Activated T-cell treated with anti-CD3 and anti-CD28 coated beads for 4 hours (primary cell): Measurements from ENCODE around the gene BMP2.

Source experiments
- DNase-seq: peaks from one replicate; pipeline ENCODE4 v3.0.0-alpha.2; 2020

Gene BMP2

DNA sequence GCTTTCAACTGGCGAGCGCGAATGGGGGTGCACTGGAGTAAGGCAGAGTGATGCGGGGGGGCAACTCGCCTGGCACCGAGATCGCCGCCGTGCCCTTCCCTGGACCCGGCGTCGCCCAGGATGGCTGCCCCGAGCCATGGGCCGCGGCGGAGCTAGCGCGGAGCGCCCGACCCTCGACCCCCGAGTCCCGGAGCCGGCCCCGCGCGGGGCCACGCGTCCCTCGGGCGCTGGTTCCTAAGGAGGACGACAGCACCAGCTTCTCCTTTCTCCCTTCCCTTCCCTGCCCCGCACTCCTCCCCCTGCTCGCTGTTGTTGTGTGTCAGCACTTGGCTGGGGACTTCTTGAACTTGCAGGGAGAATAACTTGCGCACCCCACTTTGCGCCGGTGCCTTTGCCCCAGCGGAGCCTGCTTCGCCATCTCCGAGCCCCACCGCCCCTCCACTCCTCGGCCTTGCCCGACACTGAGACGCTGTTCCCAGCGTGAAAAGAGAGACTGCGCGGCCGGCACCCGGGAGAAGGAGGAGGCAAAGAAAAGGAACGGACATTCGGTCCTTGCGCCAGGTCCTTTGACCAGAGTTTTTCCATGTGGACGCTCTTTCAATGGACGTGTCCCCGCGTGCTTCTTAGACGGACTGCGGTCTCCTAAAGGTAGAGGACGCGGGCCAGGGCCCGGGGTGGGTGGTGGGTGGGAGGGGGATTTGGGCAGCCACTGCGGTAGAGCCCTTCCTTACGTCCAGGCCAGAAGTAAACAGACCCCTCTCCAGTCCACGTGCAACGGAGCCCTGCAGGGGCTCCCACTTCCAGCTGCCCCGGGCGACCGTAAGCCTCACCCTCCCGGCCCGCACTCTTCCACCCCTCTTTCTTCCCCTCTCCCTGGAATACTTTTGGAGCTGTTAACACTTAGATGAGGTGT lies 998 bp downstream of the BMP2 start:
- DNase-seq = no peak

DNA sequence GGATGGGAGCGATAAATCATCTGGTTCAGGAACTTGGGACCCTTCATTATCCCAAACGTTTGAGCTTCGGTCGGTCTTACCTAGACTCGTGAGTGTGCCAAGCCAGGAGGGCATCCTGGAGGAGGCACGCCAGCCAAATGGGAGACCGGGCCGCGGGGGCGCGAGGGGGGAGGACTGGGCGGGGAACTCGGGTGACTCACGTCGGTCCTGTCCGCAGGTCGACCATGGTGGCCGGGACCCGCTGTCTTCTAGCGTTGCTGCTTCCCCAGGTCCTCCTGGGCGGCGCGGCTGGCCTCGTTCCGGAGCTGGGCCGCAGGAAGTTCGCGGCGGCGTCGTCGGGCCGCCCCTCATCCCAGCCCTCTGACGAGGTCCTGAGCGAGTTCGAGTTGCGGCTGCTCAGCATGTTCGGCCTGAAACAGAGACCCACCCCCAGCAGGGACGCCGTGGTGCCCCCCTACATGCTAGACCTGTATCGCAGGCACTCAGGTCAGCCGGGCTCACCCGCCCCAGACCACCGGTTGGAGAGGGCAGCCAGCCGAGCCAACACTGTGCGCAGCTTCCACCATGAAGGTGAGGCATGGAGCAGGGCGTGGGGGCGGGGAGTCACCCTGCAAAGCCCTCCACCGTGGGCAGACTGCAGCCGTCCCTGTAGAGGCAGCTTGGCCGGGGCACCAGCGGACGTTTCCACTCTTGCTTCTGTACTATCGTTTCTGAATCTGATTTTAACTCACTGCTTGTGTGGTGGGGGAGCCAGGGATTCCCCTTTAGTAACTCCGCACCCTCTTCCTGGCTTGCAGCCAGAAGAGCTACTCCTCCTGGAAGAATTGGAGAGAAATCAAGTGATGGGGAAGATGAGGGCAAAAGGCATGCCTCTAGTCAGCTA lies 2.7 kb downstream of the BMP2 start:
- DNase-seq = no peak

DNA sequence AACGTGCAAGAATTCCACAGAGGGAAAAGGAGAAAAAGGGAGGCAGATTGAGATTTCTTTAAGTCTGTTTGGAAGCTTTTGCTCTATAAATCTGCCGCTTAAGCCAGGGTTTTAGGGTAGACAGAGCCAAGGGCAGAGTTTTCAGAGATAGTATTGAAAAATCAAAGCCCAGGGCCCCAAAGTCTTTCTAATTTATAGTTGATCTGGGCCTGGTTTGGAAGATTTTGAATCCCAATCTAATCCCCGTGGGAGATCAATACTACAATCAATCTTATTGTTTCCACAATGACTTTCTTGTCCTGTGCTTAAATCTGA lies 3.3 kb downstream of the BMP2 start:
- no peak for DNase-seq

DNA sequence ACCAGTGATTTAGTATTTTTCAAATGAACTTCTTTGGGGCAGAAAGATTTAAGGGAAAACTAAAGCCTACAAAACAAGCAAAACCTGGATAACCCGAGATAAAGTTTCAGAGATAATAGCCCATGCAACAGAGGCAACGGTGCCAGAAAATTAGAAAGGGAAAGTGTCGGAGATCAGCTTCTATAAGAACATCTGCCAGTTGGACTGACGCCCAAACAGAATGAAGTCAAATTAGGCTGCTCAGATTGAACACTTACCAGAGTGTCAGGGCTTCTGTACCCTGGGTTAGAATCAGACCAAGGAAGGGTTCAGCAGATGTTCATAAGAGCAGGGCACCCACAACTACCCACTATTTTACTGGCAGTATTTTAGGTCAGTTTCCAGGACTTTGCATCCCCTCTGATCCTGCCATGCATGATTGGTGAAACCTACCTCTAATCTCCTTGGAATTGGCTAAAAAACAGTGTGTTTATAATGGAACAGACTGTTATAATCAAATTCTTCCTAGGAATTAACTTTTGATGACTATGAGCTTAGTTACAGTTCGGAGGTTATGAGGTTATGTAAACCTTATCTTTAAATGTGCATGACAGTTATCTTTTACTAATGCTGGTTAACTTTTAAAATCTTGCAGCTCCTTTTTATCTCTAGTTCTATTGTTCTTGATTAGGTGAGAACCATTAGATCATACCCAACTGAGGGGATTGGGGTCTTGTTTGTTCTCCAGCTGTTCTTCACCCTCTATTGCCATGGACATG lies 13.1 kb downstream of the BMP2 start:
- DNase-seq = no peak

DNA sequence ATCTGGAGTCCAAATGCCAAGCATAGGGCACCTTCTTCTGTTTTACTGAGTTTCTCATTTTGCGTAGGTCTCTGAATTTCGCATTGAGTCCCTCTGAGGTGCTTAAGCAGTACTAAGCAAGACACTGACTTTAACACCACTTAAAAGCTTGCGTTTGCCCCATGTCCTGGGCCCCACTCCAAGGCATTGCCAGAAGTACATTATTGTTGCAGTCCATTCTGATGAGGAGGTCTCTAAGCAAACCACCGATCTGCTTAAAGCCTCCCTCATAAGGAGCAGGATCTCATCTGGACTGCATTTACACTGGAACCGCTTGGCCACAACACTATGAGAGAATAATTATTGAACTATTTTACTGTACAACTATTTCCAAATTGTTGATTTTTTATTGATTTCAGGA lies 16.3 kb downstream of the BMP2 start:
- DNase-seq = no peak

DNA sequence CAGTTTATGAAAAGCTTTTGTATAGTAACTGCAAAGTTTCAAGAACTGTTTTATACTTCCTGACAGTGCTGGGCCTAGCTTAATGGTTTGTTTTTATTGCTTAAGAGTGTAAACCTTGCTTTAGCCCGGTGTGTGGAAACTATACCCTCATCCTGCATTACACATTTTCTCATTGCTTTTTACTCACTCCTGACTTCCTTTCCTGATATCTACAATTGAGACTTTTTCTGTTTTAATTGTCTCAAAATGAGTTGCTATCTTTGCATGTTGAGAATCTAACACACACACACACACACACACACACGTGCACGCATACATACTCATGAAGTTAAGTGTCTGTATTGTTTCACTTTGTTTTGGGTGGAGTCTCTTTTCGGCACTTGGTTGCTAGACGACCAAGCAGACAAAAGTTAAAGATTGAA lies 16.7 kb downstream of the BMP2 start:
- DNase-seq = no peak

DNA sequence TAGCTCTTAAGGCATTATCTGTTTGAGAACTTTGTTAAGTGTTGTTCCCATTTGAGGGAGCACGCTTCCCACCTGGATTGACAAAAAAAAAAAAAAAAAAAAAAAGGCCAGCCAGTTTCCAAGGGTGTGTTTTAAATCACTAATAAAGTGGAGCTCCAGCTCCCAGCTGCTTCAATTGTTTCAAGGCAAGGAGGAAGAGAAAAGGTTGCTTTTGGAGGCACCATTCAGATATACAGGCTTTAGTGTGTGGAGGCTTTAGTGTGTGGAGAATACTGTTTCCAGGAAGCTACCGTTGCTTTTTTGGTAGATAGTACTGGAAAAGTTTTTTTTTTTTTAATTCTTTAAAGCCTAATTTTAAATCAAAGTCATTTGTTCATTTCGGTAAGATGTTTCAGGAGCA lies 17.3 kb downstream of the BMP2 start:
- DNase-seq = no peak

DNA sequence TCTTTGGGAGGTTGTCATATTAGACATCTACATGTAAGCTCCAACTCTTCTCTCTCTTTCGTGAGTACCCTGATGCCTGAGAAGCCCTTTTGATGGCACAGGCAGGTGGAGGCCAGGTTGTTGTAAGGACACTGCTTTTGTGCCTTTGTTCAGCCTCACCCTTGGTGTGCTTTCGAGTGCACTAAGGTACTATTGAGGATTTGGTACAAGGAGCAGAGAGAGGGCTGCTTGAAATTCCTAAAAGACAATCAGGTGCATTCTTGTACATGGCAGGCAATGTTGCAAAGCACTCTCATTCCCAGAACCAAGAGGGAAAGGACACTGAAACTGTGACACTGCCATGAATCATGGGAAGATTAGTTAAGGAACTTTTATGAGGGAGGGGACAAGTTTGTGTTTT lies 19.1 kb downstream of the BMP2 start:
- DNase-seq = no peak

DNA sequence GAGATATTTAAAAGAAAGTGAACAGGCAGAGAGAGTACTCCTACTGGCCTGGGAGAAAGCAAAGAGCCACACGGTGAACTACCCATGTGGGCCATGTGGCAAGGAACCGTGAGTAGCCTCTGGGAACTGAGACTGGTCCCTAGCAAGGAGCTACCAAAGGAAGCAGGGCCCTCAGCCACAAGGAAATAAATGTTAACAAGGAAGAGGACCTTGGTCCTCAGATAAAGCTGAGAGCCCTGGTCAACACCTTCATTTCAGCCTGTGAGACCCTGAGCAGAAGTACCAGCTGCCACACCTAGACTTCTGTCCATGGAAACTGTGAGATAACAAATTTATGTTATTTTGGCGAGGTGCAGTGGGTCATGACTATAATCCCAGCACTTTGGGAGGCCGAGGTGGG lies 25.3 kb downstream of the BMP2 start:
- DNase-seq = no peak

DNA sequence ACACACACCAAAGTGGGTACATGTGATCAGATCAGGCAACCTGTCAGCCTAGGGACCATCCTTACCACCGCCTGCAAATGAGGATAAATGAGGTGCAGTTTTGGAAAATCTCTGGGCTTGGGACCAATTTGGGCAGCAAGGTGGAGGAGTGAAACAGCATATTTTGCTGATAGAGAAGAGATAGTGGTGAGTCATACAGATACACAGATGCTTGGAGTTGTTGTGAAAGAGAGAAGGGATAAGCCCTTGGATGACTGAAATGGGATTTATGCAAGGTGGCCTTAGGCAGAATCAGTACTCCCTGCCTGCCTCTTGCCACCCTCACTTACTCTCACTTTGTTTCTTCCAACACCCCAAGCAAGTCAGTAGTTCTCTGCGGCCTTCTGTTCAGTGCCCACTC lies 34.7 kb downstream of the BMP2 start:
- DNase-seq = no peak

DNA sequence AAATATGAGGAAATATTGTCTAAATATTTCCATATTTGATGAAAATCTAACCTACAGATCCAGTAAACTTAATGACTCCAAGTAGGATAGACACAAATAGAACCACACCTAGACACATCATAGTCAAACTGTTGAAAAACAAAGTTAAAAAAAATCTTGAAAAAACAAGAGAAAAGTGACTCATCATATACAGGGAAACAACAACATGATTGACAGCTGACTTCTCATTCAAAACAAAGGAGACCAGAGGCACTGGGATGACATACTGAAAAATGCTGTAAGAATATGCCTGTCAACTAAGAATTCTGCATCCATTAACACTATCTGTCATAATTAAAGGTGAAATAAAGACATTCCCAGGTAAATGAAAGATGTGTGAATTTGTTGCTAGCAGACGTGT lies 38.8 kb downstream of the BMP2 start:
- DNase-seq = no peak

DNA sequence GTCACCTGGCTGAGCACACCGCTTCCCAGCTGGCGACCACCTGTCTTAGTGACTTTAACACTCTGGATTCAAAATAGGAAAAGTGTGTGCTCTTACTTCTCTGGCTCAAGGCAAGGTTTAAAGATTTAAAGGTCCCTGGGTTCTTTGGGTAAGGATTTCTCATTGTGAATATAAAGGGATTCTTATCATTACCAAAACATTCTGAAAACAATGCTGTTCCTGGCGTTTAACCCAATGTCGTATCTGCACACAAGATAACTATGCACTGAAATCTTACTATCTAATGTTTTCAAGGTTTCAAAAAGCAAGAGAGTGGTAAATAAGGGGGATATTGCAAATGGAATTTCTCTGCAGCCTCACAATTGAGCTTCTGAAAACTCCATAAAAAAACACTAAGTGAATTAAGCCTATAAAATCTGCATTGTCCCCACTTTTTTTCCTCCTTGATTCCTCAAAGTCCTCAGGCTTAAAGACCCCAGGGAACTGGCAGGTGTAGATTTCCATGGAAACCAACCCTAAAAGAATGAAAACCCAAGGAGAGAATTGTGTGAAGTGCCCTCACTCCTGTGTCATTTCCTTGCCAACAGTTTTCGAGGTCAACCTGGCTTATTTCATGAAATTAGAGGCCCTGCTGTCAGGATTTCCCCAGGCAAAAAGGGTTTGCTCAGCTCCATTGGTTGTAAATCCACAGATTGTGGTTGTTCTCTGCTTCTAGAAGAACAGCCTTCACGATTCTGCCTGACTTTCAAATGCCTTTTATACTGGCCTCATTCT lies 44.0 kb downstream of the BMP2 start:
- no peak for DNase-seq

DNA sequence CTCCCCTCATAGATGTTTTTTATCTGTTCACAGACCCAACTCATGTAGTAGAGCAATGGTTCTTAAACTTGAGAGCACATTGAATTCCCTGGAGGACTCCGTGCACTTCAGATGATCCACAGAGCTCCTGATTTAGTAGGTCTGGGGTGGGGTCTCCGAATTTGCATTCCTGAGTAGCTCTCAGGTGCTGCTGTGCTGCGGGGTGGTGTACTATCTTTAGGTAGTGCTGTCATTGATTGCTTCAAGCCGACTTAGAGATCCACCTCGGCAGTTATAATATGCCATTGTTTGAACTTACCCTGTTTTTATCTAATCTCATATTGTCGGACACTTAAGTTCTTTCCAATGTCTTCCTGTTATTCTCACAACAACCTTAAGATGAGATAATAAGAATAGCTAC lies 45.0 kb downstream of the BMP2 start:
- DNase-seq = no peak

DNA sequence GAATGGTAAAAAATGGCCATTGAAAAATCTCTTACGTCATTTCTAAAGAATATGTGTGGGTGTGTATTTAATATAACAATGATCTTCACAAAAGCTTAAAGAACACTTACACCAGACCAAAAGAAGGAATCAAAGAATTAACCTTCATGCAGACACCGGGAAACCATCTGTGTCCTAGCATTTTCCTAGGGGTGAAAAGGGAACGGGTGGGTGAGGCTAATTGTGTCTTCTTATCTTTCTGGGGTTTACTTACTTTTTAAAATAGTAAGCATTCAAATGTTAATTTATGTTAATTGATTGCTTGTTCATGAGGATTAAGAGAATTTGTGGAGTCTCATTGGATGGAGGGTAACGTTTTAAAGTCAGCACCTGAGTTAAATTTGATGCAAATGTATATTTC lies 47.5 kb downstream of the BMP2 start:
- DNase-seq = no peak

DNA sequence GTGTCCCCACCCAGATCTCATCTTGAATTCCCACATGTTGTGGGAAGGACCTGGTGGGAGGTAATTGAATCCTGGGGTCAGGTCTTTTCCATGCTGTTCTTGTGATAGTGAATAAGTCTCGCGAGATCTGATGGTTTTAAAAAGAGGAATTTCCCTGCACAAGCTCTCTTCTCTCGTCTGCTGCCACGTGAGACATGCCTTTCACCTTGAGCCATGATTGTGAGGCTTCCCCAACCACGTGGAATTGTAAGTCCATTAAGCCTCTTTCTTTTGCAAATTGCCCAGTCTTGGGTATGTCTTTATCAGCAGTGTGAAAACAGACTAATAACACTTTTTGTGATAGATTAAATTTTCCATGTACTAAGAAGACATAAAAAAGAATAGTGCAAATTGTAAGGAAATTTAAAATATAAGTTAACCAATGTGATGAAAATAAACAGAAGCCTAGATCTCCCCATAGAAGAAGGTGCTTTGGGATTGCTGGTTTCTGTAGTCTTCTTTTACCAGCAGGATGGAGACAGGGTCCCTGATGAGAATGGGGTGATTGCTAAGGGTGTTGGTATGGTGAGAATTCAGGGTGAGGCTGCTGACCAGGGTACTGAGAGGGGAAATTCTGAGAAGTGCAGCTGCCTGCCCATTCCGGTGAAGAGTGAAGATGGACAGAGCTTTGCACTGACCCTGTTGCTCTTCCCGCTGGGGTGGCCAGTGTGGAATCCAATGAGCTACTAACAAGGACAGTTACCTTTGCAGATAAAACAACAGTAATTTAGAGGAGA lies 50.7 kb downstream of the BMP2 start:
- no peak for DNase-seq

DNA sequence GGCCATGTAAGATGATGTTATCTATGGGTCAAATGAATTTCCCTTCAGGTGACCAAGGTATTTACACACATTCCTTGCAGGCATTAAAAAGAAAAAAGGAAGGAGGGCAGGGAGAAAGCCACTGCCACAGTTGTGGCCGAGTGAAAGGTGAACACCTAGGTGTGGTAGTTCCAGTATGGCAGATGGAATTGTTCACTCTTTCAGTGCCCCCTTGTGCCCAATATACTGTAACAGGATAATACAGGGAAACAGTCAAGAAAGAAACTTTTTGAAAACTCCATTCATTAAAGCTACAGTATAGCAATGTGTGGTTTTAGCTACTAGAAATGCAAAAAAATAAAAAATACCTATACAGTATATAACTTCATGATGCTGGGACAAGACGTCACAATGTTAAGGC lies 52.1 kb downstream of the BMP2 start:
- no peak for DNase-seq

DNA sequence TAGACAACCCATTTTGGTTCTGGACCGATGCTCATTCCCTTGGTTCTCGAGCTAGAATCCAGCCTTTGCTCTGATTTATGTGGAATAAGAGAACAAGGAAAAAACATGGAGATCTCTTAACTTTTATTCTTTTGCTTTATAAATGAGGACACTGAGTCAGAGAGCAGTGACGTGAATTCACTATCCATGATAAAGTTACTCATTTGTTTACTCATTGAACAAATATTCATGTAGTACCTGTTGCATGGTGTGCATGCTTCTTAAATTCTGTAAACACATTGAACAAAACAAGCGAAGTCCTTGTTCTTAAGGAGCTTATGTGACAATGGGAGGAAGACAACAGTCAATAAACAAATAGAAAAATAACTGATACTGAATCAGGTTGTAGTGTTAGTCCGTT lies 56.9 kb downstream of the BMP2 start:
- no peak for DNase-seq

DNA sequence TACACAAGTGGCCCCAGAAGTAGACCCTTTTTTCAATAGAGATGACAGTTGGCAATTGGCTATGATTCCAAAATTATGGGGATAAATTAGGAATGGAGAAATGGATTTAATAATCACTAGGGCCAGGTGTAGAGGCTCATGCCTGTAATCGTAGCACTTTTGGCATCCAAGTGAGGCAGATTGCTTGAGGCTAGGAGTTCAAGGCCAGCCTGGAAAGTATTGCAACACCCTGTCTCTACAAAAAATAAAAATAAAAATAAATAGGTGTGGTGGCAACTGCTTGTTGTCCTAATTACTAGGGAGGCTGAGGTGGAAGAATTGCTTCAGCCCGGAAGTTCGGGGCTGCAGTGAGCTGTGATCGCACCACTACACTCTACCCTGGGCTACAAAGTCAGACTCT lies 60.0 kb downstream of the BMP2 start:
- DNase-seq = no peak

DNA sequence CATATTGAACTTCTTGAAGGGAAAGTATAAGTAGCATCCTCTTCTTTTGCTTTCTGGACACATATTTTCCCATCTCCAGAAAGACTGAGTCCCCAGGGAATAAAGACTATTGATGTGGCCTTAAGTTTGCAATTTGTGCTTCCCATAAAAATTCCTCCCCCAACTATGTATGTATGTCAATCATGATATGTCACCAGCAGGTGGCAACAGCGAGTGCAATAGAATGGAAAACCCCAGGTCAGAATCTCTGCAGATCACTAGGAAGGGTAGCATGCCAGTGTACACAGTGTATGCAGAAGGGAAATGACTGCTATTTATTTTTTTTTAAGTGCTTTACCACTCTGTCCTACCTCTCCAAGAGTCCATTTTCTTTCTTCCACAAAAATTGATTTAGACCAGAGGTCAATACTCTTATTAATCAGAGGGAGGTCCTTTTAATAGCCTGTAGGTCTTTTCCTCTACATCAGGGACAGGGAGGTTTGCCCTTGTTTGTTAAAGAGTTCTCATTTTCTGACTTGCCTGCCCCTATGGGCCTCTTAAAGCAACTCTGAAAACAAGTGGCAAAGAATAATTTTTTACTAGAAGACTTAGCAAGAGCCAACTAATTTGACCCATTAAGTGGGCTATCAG lies 61.4 kb downstream of the BMP2 start:
- DNase-seq = peak; percentile 7

DNA sequence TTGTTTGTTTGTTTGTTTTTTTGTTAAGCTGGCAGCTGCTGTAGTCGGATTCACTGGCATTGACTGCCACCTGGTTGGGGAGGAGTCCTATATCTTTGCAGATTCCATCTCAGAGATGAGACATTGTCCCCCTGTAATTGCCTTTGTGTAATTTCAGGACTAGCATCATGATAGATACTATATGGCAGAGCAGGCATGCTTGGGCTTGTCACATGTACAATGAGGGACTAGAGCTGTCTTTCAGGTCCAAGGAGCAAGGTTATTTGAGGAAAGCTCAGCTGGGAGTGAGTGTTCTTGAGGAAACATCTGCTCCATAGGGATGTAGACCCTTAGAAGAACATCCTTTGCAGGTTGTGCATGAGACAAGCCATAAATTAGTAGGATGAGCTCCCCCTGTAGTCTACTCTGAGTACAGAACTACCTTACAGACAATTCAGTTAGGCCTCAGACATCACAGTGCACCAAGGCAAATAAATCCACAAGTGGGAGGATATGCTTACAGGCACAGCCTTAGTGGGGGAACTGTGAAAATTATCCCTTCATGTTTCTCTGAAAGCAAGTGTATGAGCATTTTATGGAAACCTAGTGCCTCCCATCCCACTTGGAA lies 62.1 kb downstream of the BMP2 start:
- no peak for DNase-seq
